ENCODE results near the gene POLR1G. TPM values are rescaled to one million over a fixed set of nuclear protein-coding genes. Genes with fewer than 3 reads are reported as not detected.

POLR1G gene
- total and polyA plus RNA-seq, 9 of the 15 experiments (the other 6 are each of a cell fraction or from before 2014, with no cell fraction given) = 3.0 to 50.1 (median 27.4) TPM

DNA sequence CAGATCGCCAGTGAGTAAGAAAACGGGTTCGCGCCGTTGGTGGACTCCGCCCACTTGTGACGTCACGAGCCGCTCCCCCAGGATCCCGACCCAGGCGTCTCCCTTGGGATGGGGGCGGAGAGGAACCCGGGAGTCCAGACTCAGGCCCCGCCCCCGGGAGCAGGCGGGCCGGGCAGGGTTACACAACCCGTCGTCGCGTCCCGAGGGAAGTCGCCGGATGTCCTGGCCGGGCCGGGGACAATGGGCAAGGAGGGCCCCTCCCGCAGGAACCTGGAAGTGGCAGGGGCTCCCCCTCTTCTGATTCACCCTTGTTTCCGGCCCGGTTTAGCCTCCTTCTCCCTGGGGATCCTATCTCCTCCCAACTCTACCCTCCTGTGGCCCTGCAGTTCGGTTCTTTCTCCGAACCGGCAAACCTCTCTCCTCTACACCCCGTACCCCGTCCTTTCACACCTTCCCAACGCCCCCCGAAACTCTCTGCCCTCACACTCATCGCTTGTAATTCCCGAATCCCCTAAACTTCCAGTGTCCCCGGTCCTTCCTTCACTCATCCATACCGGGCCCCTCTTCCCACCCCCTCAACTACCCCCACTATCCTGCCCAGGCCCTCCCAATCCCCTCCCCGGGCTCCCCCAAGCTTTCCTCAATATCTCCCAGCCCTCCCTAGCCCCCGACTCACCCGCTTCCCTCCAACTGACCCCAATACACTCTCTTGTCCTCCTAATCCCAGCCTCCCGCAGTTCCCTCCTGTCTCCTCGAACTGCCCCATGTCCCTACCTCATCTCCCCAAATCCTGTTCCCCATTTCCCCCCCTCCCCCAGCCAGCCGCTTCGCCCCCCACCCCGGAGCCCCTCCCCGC lies 37.2 kb downstream of the POLR1G start (continued):
- TF ChIP-seq, protein P1, sequence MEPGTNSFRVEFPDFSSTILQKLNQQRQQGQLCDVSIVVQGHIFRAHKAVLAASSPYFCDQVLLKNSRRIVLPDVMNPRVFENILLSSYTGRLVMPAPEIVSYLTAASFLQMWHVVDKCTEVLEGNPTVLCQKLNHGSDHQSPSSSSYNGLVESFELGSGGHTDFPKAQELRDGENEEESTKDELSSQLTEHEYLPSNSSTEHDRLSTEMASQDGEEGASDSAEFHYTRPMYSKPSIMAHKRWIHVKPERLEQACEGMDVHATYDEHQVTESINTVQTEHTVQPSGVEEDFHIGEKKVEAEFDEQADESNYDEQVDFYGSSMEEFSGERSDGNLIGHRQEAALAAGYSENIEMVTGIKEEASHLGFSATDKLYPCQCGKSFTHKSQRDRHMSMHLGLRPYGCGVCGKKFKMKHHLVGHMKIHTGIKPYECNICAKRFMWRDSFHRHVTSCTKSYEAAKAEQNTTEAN (CRISPR knock-in tag; IDR thresholded peaks at IDR 0.05) = no peak
- TF ChIP-seq ZEB2 (IDR thresholded peaks at IDR 0.05) (no peak), DACH1 (IDR thresholded peaks at IDR 0.05; ENCODE audit: partially characterized antibody) (no peak), ZNF41 (CRISPR knock-in tag; conservative IDR thresholded peaks at IDR 0.05) (no peak), FOXM1 (IDR thresholded peaks at IDR 0.05; ENCODE audit: low read depth) (peak; percentile 39; the same call in 1 of the 2 replicates), FOXM1 (CRISPR knock-in tag; IDR thresholded peaks at IDR 0.05; ENCODE audit: low read depth) (no peak), ZNF717 (CRISPR knock-in tag; IDR thresholded peaks at IDR 0.05) (no peak), ZNF76 (CRISPR knock-in tag; IDR thresholded peaks at IDR 0.05; ENCODE audit: borderline replicate concordance) (no peak), TCF3 (CRISPR knock-in tag; IDR thresholded peaks at IDR 0.05) (0 out of 2 replicates have a peak, but pooled peaks have one; percentile 20), NFXL1 (CRISPR knock-in tag; IDR thresholded peaks at IDR 0.05) (no peak), ZNF785 (CRISPR knock-in tag; IDR thresholded peaks at IDR 0.05) (no peak), SIRT6 (IDR thresholded peaks at IDR 0.05; ENCODE audit: low read depth, low read length) (no peak), PRMT5 (CRISPR knock-in tag; IDR thresholded peaks at IDR 0.05) (no peak), KLF6 (CRISPR knock-in tag; IDR thresholded peaks at IDR 0.05; ENCODE audit: borderline replicate concordance) (no peak), NFATC3 (IDR thresholded peaks at IDR 0.05) (no peak), SMARCA5 (IDR thresholded peaks at IDR 0.05) (0 out of 2 replicates have a peak, but pooled peaks have one; percentile 23), RBM34 (IDR thresholded peaks at IDR 0.05; ENCODE audit: borderline replicate concordance, insufficient read depth, low read length) (no peak), ESRRA (IDR thresholded peaks at IDR 0.05; ENCODE audit: borderline replicate concordance, low read depth) (0 out of 2 replicates have a peak, but pooled peaks have one; percentile 26), ZFX (CRISPR knock-in tag; IDR thresholded peaks at IDR 0.05) (peak; percentile 28; the same call in 1 of the 2 replicates), EP300 (IDR thresholded peaks at IDR 0.05; ENCODE audit: low read length) (peak; percentile 39; the same call in 1 of the 2 replicates), ZNF696 (CRISPR knock-in tag; conservative IDR thresholded peaks at IDR 0.05) (no peak)
- TF ChIP-seq, protein P2, sequence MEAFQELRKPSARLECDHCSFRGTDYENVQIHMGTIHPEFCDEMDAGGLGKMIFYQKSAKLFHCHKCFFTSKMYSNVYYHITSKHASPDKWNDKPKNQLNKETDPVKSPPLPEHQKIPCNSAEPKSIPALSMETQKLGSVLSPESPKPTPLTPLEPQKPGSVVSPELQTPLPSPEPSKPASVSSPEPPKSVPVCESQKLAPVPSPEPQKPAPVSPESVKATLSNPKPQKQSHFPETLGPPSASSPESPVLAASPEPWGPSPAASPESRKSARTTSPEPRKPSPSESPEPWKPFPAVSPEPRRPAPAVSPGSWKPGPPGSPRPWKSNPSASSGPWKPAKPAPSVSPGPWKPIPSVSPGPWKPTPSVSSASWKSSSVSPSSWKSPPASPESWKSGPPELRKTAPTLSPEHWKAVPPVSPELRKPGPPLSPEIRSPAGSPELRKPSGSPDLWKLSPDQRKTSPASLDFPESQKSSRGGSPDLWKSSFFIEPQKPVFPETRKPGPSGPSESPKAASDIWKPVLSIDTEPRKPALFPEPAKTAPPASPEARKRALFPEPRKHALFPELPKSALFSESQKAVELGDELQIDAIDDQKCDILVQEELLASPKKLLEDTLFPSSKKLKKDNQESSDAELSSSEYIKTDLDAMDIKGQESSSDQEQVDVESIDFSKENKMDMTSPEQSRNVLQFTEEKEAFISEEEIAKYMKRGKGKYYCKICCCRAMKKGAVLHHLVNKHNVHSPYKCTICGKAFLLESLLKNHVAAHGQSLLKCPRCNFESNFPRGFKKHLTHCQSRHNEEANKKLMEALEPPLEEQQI (IDR thresholded peaks at IDR 0.05) = no peak
- TF ChIP-seq, protein P3, sequence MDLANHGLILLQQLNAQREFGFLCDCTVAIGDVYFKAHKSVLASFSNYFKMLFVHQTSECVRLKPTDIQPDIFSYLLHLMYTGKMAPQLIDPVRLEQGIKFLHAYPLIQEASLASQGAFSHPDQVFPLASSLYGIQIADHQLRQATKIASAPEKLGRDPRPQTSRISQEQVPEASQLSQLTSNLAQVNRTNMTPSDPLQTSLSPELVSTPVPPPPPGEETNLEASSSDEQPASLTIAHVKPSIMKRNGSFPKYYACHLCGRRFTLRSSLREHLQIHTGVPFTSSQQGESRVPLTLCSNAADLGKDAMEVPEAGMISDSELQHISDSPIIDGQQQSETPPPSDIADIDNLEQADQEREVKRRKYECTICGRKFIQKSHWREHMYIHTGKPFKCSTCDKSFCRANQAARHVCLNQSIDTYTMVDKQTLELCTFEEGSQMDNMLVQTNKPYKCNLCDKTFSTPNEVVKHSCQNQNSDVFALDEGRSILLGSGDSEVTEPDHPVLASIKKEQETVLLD (IDR thresholded peaks at IDR 0.05) = peak; percentile 62; the same call in 1 of the 2 replicates
- TF ChIP-seq, protein P4, sequence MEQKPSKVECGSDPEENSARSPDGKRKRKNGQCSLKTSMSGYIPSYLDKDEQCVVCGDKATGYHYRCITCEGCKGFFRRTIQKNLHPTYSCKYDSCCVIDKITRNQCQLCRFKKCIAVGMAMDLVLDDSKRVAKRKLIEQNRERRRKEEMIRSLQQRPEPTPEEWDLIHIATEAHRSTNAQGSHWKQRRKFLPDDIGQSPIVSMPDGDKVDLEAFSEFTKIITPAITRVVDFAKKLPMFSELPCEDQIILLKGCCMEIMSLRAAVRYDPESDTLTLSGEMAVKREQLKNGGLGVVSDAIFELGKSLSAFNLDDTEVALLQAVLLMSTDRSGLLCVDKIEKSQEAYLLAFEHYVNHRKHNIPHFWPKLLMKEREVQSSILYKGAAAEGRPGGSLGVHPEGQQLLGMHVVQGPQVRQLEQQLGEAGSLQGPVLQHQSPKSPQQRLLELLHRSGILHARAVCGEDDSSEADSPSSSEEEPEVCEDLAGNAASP (IDR thresholded peaks at IDR 0.05) = no peak

Measured in K562 (cell line).